ENCODE measurements around the gene RARB.
A peak's percentile ranks its signal among the peaks of the same experiment; 100 is the strongest.

RARB gene

DNA sequence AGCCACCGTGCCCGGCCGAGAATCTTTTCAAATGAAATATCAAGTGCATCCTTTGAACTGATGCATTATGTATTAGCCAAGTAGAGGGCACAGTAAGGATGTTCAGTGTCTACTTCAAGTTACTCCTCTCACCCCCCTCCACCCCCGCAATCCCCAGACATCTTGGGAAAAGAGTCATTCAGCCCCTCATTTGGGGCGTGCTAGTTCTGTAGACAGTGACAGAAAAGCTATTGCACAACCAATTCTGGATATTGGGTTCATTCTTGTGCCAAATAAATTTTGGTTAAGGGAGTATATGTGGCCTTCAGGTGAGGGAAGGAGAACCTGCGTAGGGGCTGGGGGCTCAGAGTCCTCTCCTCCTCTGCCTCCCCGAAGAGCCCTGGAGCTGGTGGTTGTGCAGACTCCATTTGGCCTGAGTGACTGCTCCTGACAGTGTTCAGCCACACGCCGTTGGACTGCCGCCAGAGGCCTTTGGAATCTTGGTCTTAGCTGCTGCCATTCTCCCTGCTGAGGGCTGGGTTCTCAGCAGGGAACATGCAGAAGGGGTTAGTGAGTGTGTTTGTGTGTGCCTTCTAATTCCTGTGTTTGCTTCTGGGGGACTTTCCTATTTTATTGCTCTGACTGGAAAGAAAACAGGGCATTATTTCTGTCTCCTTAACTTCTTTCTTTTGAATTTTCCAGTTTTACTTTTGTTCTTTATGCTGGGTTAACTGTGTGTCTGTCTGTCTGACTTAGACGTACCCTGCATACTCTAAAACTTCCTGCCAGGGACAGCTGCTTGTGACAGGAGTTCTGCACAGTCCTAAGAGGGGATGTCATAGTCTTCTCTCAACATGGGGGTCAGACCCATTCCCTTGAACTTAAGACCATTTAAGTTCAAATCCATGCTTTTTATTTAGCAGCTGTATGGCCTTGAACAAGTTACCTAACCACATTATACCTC, 21.0 kb downstream of the RARB start:
- no peak for DNase-seq

DNA sequence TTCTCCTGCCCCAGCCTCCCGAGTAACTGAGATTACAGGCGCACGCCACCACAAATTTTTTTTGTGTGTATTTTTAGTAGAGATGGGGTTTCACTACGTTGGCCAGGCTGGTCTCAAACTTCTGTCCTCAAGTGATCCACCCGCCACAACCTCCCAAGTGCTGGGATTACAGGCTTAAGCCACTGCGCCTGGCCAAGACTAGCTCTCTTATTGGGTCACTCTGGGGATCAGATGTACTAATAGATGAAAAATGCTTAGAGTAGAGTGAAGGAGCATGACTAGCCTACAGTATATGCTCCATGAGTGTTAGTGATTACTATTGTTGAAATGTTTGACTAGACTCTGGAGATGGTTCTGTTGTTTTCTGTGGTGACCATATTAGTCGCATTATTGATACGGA, 21.8 kb downstream of the RARB start:
- DNase-seq = no peak

DNA sequence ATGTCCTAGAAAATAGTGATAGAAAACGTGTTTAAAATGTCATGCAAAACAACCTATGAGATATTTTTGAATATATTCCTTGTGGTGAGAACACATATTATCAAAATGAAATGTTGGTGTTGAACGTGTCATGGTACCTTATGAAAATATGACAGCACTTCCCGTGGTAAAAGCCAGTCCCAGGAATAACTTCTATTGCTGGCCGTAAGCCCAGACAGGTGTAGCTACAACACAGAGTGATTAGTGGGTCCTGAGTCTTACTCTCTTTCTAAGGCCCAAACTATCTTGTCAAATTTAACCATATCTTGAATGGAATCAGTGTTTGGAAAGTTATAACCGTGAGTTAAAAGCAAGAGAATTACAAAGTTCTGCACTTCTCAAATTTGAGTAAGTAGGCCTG, 24.1 kb downstream of the RARB start:
- no peak for DNase-seq

DNA sequence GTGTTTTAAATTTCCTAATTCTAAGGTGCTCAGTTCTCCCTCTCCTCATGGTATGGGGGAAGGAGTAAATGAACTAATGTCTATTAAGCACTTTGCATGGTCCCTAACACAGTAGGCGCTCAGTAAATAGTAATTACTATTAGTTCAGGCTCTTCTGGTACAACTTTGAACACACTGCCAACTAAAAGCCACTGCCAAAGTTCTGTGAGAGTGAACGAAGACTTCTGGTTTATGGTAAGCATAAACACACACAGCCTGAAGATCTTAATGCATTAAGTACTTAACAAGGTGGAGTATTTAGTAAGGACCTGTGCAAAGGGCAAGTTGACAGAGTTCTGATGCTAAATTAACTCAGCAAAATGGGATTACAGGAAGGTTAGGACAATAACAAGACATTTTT, 24.7 kb downstream of the RARB start:
- DNase-seq = no peak

DNA sequence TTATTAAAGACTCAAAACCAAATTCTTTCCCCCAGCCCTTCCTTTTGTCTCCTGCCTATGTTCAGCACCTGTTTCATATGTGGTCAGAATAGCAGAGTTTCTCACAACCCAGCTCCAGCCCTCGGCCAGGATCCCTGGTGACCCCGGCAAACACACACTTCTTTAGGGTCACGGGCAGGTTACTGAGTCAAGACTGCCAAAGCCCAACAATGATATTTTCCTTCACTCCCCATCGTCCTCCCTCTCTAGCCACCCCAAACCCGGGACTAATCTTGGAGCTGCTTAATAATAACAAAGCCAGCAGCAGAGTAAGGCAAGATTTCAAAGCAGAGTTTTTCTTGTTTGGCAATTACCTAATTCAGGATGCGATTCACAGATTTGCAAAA, 25.5 kb downstream of the RARB start:
- DNase-seq = no peak

DNA sequence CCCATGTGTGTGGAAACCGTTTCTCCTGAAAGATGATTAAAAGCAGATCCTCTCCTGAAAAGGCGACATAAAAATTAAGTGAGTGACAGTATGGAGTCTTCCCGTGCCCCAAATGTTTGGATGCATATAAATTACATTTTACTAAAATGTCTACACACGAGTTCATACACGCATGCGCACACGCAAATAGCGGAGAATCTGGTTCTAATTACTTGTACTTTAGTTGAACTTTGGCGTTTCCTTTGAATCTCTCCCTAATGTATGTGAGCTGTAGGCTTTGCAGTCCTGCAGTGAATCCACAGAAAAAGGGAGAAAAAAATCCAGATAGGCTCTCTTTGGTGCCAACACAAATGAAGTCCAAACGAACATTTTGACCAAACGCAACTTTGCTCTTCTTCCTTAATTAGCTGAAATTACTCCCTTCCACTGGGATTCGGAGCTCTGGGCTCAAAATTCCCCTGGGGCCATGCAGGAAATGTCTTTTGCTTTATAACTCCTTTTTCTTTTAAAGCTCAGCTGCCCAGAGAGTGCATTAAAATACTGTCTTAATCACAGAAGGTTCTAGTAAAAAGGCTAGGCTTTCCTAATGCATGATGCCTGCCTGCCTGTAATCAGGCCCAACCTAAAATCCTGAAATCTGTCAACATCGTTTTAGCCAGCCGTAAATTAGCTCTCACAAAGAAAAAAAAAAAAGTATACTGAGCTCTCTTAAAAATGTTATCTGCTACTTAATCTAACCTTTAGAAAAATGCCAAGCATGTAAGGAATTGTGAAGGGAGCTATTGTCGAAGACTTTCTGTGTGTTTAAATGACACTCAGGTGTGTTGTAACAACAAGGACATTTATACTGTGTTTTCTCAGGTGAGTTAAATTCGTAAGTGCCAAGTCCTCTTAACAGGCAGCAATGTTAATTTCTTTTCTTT, 26.2 kb downstream of the RARB start:
- DNase-seq = no peak

DNA sequence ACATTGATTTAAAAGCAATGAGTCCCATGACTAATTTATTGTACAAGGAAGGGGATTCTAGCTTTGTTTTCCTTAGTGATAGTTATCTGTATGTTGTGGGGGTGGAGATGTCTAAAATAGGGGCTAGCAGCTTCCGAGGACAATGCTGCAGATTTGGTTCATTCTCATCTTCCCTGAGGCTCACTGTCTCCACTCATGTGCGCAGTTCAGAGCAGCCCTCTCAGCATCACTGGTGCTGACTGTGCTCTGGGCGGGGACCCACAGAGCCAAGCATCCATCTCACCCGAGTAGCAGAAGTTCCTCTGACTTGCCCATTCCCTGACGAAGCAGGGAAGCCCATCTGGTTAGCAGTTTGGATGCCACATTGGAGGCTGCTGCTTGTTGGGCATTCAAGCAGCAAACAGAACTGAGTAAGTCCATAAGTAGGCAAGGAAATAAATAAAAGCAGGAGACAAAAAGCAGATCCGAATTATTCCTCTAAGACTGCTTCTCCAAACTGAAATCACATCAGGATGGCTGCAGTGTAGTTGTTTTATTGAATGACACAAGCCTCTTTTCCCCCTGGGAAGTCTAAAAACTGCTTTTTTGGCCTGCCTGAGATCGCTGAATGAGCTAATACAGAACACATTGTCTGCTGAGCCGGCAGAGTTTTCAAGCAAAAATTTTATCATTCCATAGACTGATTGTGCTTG, 27.5 kb downstream of the RARB start:
- no peak for DNase-seq

DNA sequence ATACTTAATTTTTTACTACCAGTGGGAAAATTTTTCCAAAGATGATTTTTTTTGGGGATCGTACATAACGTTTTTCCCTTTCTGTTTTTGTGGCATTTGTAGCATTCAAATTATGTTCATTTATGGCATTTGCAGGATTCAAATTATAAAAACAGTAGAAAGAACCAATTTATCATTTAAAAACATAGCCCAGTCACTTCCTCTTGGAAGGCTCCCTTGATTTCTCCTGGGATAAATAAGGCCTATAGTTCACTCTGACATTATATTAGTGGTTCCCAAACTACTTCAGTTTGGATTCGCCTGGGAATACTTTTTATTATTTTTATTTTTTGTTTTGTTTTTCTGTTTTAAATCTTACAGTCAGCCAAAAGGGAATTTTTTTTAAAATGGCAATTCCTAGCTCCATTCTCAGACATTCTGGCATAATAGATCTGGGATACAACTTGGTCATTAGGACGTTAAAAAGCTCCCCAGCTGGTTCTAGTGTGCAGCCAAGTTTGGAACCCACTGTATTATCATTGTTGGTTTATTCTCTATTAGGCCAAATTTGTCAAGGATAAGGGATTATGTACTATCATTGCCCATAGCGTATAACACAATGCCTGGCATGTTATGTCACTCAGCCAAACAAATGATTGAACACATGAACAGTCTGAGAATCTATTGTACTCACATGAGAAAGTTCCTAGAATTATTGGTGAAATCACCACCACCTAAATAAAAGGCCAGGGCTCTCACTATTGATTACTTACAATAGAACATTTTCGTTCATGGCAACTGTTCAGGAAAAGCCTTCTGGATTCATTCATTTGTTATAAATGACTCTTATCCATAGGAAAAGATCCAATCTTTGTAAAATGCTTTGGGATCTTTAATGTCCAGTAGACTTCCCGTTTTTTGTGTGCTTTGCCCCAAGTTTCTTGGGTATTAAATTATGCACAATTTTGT, 28.9 kb downstream of the RARB start:
- DNase-seq = no peak

DNA sequence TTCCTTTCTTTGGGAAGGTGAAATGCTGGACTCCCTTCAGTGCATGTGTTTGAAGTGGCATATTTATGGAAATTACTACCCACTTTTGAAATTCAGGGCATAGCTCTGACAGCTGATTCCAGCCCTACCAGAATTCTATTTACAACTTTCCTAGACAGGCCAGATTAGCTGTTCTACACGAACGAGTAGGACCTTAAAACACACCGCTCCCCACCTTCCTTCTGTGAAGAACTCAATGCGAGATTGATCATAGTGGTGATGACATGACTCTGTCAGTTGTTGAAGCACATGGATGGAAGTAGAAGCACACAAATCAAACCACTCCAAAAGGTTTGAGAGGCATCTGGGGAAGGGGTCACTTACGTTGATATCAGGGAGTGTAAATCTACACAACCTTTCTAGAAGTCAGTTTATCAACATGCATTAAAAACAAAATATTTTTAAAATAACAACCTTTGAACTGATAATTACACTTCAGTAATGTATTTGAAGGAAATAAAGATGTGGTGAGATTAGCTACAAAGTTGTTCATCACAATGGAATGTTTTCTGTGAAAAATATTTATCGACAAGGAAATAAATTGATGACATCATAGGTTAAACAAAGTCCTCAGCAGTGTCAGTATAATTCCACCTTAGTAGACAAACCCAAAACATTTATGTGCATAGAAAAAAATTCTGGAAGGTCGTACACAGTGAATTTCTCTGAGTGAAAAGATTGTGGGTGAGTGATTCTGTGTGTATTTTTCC, 29.8 kb downstream of the RARB start:
- no peak for DNase-seq

DNA sequence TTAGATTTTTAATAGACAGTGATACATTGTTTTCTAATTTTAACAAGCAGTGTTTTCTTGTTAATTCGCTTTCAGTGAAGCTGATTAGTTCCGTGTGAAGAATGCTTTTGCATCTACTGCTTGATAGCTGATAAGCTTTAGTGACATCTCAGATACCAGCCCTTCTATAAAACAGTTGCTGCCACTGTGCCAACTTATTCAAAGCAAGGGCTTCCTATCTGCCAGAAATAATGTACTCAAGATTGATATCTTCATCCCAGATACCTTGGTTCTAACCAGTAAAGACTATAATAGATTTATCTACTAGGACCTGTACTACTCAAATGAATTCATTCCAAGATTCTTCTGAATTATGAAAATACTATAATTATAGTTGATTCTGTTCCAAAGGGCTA, 30.4 kb downstream of the RARB start:
- DNase-seq = no peak

DNA sequence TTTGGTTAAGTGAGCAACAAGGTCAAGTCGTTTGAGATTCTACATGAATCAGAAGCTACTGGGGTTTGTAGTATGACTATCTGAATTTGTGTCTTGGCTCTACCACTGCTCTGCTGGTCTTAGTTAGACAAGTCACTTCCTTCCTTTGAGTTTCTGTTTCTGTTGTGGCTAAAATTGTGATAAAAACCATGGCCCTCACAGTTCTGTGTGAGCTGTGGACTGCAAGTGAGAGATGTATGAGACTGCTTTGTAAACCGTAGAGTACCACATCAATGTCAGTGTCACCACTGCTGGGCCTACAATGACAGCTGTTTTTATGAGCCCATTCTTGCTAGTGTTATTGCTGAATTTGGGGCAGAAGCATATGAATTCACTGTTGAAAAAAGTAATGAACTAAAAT, 32.7 kb downstream of the RARB start:
- DNase-seq = peak; percentile 33

DNA sequence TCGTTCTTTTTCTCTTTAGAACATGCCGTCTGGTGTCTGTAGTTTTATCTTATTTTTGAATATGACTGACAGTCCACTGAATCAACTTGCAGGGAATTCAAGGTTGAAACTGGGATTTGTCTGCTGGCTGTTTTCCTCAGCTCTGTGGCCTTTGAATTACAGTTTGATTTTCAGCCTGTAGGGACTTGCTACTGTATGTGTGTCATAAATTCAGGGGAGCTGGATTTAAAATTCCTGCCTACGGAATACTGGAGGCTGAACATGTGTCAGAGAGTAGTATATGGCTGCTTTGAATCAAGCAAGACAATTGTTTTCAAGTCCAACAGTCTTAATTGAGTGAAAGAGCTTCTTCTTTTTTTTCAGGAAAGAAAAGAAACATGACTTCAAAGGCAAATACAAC, 33.9 kb downstream of the RARB start:
- no peak for DNase-seq

DNA sequence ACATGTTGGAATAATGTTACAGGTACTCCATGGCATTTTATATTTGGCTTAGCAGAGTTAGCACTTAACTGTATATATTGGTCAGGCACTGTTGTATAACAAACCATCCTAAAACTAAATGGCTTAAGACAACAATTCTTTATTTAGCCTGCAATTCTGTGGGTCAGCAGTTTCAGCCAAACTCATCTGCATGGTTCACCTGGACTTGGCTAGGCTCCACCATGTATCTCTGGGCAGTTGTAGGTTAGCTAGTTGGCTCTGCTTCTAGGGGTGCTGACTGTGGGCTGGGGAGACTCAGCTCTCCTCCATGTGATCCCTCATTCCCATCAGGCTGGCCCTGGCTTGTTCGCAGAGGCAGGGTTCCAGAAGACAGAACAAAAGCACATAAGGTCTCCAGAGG, 34.4 kb downstream of the RARB start:
- no peak for DNase-seq

DNA sequence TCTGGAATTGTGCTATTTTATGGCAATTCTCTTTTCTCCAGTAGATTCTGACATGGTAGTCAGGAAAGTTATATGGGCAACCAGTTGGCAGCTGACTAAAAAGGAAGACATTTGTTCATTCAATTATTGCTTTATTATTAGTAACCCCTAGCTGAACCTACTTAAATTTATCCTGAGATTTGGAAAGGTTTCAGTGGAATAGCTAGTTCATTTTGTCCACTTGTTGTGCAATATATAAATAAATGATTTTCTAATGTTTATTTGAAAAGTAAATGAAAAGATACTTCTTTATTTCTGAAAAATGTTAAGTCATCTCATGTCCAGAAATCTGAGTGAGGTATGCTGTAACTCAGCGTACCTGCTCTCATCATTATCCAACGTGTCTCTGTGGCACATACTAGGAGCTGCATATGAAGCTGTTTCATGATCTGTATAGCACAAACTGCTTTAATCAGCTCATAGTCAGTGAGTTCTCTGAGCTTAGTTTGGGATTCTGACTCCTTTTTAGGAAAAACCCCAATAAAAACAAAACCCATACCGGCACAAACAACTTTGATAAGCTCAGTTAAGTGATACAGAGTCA, 35.9 kb downstream of the RARB start:
- DNase-seq = no peak

DNA sequence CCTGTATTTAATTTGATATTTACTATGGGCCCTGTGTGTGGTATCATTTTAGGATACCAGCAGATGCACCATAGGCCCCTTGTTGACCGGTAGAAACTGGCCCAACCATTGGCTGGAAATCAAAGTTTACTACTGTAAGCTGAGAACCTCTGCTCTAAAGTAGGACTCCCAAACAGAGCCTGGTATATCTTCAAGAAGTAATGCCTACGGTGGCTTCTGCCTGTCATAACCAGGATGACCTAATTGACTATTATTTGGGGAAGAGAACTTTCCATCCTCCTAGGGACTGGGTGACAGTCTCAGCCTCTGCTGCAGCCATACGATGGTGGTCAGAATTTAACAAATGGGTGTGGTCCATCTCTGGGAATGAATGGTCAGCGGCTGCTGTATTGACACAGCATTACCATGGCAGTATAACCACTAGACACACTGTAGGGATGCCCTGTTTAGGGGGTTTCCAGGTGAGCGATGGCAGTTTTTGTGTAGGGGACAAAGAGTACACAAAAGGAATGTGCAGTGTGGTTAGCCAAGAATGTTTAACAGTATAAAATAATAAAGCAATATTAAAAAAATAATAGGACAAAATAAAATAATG, 37.3 kb downstream of the RARB start:
- DNase-seq = no peak

DNA sequence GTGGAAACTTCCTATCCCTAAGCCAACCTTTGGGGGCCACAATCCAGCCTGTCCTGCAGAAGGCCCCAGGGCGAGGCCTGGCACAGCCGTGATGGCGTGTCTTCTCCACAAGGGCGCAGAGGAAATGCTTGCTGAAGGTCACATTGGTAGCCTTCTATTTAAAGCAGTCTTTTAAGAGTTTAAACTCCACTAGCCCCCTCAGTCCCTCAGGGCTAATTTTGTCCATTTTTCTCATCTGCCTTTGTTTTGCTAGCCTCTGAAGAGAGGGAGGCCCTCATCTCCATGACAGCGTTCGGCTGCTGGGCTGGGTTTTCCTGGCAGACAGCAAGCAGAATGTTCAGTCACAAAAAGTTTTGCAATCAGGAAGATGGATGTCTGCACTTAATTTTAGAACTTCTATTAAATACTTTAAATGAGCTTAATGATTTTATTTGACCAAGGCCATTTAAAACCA, 40.8 kb downstream of the RARB start:
- no peak for DNase-seq

DNA sequence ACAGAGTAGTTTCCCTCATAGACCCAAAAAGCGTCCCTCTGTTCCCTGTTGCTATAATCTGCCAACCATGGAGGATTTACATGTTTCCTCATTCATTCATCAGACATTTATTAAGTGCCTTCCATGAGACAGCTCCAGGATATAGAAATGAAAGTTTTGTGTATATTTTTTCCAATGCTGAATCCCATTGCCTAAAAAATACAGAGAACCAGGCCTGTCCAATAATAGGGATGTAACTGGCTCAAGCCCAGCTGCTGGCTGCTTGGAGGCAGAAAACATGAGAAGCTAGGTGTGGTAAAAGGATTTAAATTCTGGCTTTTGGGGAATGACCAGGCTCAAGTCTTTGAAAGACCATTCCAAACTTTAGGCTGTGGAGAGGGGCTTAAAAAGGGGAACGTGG, 41.5 kb downstream of the RARB start:
- DNase-seq = no peak

DNA sequence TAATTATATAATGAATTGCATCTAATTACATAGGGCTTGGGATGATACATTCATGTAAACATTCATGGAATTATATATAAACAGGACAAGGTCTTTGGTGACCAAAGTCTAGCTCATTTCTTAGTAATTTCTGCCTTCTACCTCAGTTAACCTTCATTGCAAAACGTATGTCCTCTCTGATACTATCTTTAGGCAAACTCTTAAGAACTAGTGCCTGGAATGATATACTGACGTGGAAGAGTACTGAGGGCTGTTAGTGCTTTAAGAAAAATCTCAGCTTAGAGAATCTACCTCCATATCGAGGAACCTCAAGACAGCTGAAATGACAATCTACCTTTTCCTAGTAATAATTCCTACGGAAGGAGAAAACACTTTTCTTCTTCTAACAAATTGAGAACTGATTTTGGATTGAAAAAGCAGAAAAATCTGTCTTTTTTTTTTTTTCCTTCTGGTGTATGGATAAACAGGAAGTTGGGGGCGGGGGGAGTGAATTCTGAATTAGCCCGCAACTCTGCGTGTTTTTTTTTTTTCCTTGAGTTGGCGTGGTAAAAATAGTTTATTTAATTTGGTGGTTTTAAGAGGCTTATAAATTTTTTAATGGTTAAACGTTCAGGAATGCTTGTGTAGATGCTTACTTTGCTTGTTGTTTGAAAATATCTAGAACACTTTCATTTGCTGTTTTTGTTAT, 43.2 kb downstream of the RARB start:
- DNase-seq = no peak

DNA sequence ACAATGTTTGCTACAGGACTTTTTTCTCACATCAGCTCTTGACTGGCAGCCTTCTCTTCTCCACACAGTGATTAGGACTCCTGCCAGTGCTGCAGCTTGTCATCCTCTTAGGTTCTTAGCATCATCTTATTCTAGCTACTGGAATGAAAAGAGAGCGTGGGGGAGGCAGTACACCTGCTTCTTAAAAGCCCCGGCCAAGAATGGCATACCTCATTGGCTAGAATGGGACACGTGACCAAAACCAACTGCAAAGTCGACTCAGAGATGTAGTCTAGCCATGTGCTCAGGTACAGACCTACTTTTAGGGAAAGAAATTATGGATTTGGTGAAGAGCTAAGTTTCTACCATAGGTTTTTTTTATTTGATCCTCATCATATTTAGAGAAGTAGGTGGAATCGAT, 44.1 kb downstream of the RARB start:
- no peak for DNase-seq

DNA sequence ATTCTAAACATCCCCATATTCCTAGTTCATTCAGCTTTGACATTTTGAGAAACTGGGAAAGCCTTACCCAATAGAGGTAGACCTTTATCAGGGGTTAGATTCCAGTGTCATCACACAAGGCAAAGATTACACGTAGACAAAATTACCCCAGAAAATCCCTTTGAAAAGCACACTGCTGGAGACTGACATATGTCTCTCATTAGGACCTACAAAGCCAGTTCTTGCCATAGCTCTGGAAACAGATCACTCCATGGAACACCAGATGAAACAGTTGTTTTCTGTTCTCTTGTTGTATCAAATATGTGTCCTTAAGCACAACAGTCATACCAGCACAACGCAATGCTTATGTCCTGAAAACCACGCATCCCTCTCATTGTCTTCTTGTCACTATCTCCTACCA, 44.7 kb downstream of the RARB start:
- DNase-seq = no peak
